SU-DHL-6 (cell line): ENCODE measurements around the gene KRT71.

Experiments
- H2AFZ ChIP-seq: fragments of 200-600 bp; sonication (generic); 2 replicates; pipeline ENCODE4 v1.6.1; 2014; ENCODE audit warnings: low read depth, mild to moderate bottlenecking, moderate library complexity, mixed read lengths, antibody characterized with exemption, low read length; ENCODE audit not compliant: severe bottlenecking
- H3F3A ChIP-seq: fragments of 200-600 bp; shearing (Covaris generic); 2 replicates; pipeline ENCODE4 v1.6.0; 2016; ENCODE audit warnings: antibody characterized with exemption, mild to moderate bottlenecking; ENCODE audit not compliant: insufficient read depth
- H3K27ac ChIP-seq: fragments of 200-600 bp; sonication (generic); 2 replicates; pipeline ENCODE4 v1.5.1; 2016; ENCODE audit warnings: low read depth, mild to moderate bottlenecking, low read length, moderate library complexity, mixed read lengths
- H3K27me3 ChIP-seq: fragments of 200-600 bp; sonication (generic), shearing (Covaris generic); 2 replicates; pipeline ENCODE4 v1.6.0; 2014; ENCODE audit warnings: mild to moderate bottlenecking, low read length
- H3K36me3 ChIP-seq: fragments of 200-600 bp; sonication (generic); 2 replicates; pipeline ENCODE4 v1.6.1; 2014; ENCODE audit warnings: mild to moderate bottlenecking, low read length, mixed read lengths
- H3K4me2 ChIP-seq: fragments of 300-600, 200-600 bp; shearing (Covaris generic), sonication (generic); 2 replicates; pipeline ENCODE4 v1.6.0; 2014; ENCODE audit warnings: low read length, low read depth, mild to moderate bottlenecking; ENCODE audit not compliant: poor library complexity, severe bottlenecking
- H3K4me3 ChIP-seq: fragments of 200-600 bp; sonication (generic); 2 replicates; pipeline ENCODE4 v1.5.1; 2014; ENCODE audit warnings: antibody characterized with exemption, low read length, mild to moderate bottlenecking, mixed read lengths; ENCODE audit not compliant: insufficient read depth, poor library complexity, severe bottlenecking
- H3K79me2 ChIP-seq: fragments of 200-600 bp; sonication (generic); 2 replicates; pipeline ENCODE4 v1.6.1; 2014; ENCODE audit warnings: mild to moderate bottlenecking, low read length, moderate library complexity; ENCODE audit not compliant: insufficient read depth
- H3K9ac ChIP-seq: fragments of 200-600 bp; sonication (generic); 2 replicates; pipeline ENCODE4 v1.7.0; 2014; ENCODE audit warnings: mild to moderate bottlenecking, low read length
- H3K9me2 ChIP-seq: fragments of 200-600 bp; sonication (generic); replicated peaks from 2 replicates; pipeline ENCODE4 v1.6.1; 2014; ENCODE audit warnings: low read length; ENCODE audit not compliant: insufficient read depth
- H3K9me3 ChIP-seq: fragments of 200-600 bp; sonication (generic); 2 replicates; pipeline ENCODE4 v1.6.1; 2014; ENCODE audit warnings: low read length, mixed read lengths; ENCODE audit not compliant: insufficient read depth
- H4K20me1 ChIP-seq: fragments of 200-600 bp; sonication (generic); 2 replicates; pipeline ENCODE4 v1.6.1; 2014; ENCODE audit warnings: low read depth, mild to moderate bottlenecking, antibody characterized with exemption, low read length, moderate library complexity, mixed read lengths
- CTCF ChIP-seq: fragments of 200-600 bp; sonication (generic); IDR thresholded peaks from one replicate; pipeline ENCODE4 v1.5.1; 2017; ENCODE audit warnings: antibody characterized with exemption, mild to moderate bottlenecking, low read length, moderate library complexity; ENCODE audit not compliant: insufficient read depth, poor library complexity, severe bottlenecking
- EZH2phosphoT487 ChIP-seq: fragments of 200-600 bp; sonication (generic), shearing (Covaris generic); conservative IDR thresholded peaks from 2 replicates; pipeline ENCODE4 v1.6.1; 2018; ENCODE audit warnings: mild to moderate bottlenecking, antibody characterized with exemption, low read length, moderate library complexity, mixed read lengths

Gene KRT71

GRCh38 chr12:52525661-52526499 lies 27.1 kb downstream of the KRT71 start:
- Histone ChIP-seq H3K9me3 (no peaks in the 10 kb centered on the region), H3K27ac (no peak overlapping the region), H3K9ac (no peak overlapping the region), H2AFZ (no peak overlapping the region), H3F3A (no peaks in the 10 kb centered on the region), H3K36me3 (no peaks in the 10 kb centered on the region), H3K4me3 (no peak overlapping the region), H3K9me2 (no peaks in the 10 kb centered on the region), H3K4me2 (no peak overlapping the region), H3K27me3 (no peaks in the 10 kb centered on the region), H3K79me2 (no peaks in the 10 kb centered on the region), H4K20me1 (no peaks in the 10 kb centered on the region)
- TF ChIP-seq EZH2phosphoT487 (no peak), CTCF (no peak)

- H3K27me3 ChIP-seq = no peaks in the 10 kb centered on the region
- no peaks in the 10 kb centered on the region for H3K9me2 ChIP-seq
- H3K4me3 ChIP-seq = no peak overlapping the region
- no peak overlapping the region for H3K27ac ChIP-seq
- no peaks in the 10 kb centered on the region for H3K79me2 ChIP-seq
- TF ChIP-seq CTCF = no peak
- TF ChIP-seq EZH2phosphoT487 = no peak
- H2AFZ ChIP-seq = no peak overlapping the region
- H3K4me2 ChIP-seq = no peak overlapping the region
- H3K36me3 ChIP-seq = no peaks in the 10 kb centered on the region
- H3K9ac ChIP-seq = no peak overlapping the region
- no peaks in the 10 kb centered on the region for H3F3A ChIP-seq
- no peaks in the 10 kb centered on the region for H4K20me1 ChIP-seq
- no peaks in the 10 kb centered on the region for H3K9me3 ChIP-seq
Measured at GRCh38 chr12:52524898-52525591, 27.9 kb downstream of the KRT71 start.

- H3K36me3 ChIP-seq = no peaks in the 10 kb centered on the region
Measured at GRCh38 chr12:52524241-52524897, 28.6 kb downstream of the KRT71 start.

More at GRCh38 chr12:52524241-52524897, 28.6 kb downstream of the KRT71 start:
- no peak overlapping the region for H3K4me3 ChIP-seq
- no peak overlapping the region for H2AFZ ChIP-seq
- no peaks in the 10 kb centered on the region for H3F3A ChIP-seq
- no peak overlapping the region for H3K27ac ChIP-seq
- no peaks in the 10 kb centered on the region for H4K20me1 ChIP-seq
- H3K9me2 ChIP-seq = no peaks in the 10 kb centered on the region
- H3K79me2 ChIP-seq = no peaks in the 10 kb centered on the region
- no peak overlapping the region for H3K9ac ChIP-seq
- no peak for TF ChIP-seq CTCF
- TF ChIP-seq EZH2phosphoT487 = no peak
- no peaks in the 10 kb centered on the region for H3K27me3 ChIP-seq
- no peak overlapping the region for H3K4me2 ChIP-seq
- H3K9me3 ChIP-seq = no peaks in the 10 kb centered on the region
